GM21423 (cell line): Measurements from ENCODE around the gene DAAM2.

ENCODE experiments used
- ATAC-seq: cut with Tn5 transposase; IDR thresholded peaks from one replicate; pipeline ENCODE4 v1.9.1; 2021; ENCODE audit warnings: mild to moderate bottlenecking, moderate library complexity; ENCODE audit not compliant: unreplicated experiment

Gene DAAM2

GRCh38 chr6:39947611-39948068 lies 155.5 kb downstream of the DAAM2 start:
- no peak for ATAC-seq

GRCh38 chr6:39948199-39948791 lies 156.1 kb downstream of the DAAM2 start:
- no peak for ATAC-seq

- no peak for ATAC-seq
Measured at GRCh38 chr6:39950125-39950720, 158.0 kb downstream of the DAAM2 start.

- no peak for ATAC-seq
Measured at GRCh38 chr6:39951191-39951590, 159.0 kb downstream of the DAAM2 start.

- ATAC-seq, result no peak
Measured at GRCh38 chr6:39951716-39952115, 159.5 kb downstream of the DAAM2 start.

GRCh38 chr6:39952167-39952566 lies 160.0 kb downstream of the DAAM2 start:
- ATAC-seq, result no peak

- no peak for ATAC-seq
Measured at GRCh38 chr6:39953076-39953618, 161.0 kb downstream of the DAAM2 start.
